Activated CD8-positive, alpha-beta memory T cell treated with anti-CD3 and anti-CD28 coated beads for 36 hours (primary cell): ENCODE measurements around the gene ZNF467. TPM values are rescaled to one million over a fixed set of nuclear protein-coding genes. Genes with fewer than 3 reads are reported as not detected.

Experiments used
- CTCF ChIA-PET: fragments of 350-600 bp; sonication (Branson Sonifier 250); formaldehyde crosslinking; loops from one replicate; lab custom pipeline; 2021; ENCODE audit warnings: antibody characterized with exemption; lab: Charles Lee
- POLR2A ChIA-PET: fragments of 350-600 bp; sonication (Branson Sonifier 250); formaldehyde crosslinking; loops from one replicate; lab custom pipeline; 2021; ENCODE audit warnings: antibody characterized with exemption; lab: Charles Lee
- total RNA-seq, 2 experiments: library from RNA; stranded (reverse); gene quantifications; one replicate each; pipeline ENCODE4 v1.2.3, GENCODE V29; 2021

The ZNF467 gene
- total RNA-seq, 2 experiments from 2014 or later = not detected

DNA sequence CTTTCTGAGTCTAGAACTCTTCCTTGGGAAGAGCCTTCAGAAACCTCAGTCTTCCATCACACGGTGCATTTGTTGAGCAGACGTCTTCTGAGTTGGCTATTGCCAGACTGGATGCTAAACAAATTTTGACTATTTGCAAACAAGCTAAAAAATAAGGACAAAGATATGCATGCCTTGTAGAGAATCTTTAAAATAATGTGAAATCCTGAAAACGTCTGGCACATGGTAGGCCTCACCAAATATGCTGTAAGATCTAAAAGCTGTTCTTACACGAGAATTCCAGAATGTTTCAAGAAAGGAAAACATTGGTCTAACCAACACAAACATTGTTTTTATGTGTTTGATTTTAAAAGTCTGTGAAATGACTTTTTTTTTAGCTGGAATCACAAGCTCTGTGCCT is 11.3 kb downstream of the ZNF467 start:
- ChIA-PET CTCF (no interaction called here), POLR2A (no interaction called here)

DNA sequence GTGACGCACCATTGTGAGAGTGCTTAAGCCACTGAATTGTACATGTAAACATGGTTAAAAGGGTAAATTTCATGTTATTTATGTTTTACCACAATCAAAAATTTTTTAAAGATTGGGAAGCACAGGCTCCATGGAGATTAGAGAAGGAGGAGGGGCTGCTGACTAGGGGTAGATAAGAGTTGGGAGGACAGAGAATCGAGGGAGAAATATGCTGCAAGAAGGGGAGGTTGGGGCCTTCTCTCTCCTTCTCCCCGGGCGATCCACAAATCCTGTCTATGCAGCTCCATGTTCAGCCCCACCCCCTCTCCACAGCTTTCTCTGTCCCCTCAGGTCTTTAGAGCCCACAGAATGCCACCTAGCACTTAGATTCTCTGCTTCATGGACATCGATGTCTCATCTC is 12.1 kb downstream of the ZNF467 start:
- ChIA-PET POLR2A (no interaction called here), CTCF (interaction anchor here (1.6 kb wide), 1 partner anchor 45 kb away, joined by 3 read pairs; no protein-coding TSS in a partner anchor)

DNA sequence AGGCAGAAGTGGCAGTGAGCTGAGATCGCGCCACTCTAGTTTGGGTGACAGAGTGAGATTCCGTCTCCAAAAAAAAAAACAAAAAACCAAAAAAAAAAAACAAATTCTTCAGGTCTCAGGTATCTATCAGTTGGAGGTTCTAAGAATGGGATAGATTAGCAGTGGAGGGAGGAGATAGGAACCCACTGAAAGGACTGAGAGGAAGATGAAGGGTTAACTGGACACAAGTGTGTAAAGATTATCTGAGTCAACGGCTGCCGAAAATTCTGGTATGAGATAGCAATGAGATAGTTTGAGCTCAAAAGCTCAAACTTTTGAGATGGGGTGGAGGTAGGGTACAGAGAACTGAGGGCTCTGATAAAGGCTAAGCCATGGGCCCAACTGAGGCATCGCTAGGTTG is 12.8 kb downstream of the ZNF467 start:
- CTCF ChIA-PET = interaction anchor here (1.6 kb wide), 1 partner anchor 46 kb away, joined by 3 read pairs; no protein-coding TSS in a partner anchor

DNA sequence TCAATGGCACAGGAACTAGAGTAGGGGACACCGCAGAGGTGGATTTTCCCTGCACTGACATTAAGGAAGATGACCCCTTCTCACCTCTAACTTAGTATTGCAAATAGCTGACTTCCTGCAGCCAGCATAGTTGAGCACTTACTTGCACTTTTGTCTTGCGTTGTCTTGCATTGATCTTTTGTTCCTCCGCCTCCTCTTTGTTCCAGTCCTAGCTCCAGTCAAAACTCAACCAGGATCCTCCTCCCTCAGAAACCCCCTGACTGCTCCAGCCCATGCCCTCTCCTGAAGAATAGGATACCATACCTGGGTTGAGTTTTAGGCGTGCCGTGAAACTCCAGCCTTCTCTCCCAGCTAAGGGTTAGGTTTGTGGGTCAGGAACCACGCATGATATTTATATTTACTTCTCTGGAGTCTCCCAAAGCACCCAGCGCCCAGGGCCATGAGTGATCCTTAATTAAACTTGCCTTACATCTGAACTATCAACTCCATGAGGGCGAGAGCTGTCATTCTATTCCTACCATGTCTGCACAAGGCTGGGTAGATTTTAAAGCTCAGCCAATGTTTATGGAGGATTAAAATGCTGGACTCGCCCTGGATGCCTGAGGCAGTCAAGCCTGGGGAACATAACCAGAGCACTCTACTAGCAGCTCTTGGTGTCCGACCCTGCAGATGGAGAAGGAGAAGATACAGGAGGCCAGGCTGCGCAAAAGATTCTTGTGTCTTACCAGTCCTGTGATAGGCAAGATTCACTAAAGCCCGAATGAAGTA is 14.1 kb downstream of the ZNF467 start:
- CTCF ChIA-PET = interaction anchor here (0.6 to 1.6 kb wide), 2 partner anchors 47 to 1763 kb away, joined by 3 read pairs; no protein-coding TSS in a partner anchor
- POLR2A ChIA-PET = no interaction called here

More for the DNA sequence above, 12.8 kb downstream of the ZNF467 start:
- POLR2A ChIA-PET = no interaction called here

DNA sequence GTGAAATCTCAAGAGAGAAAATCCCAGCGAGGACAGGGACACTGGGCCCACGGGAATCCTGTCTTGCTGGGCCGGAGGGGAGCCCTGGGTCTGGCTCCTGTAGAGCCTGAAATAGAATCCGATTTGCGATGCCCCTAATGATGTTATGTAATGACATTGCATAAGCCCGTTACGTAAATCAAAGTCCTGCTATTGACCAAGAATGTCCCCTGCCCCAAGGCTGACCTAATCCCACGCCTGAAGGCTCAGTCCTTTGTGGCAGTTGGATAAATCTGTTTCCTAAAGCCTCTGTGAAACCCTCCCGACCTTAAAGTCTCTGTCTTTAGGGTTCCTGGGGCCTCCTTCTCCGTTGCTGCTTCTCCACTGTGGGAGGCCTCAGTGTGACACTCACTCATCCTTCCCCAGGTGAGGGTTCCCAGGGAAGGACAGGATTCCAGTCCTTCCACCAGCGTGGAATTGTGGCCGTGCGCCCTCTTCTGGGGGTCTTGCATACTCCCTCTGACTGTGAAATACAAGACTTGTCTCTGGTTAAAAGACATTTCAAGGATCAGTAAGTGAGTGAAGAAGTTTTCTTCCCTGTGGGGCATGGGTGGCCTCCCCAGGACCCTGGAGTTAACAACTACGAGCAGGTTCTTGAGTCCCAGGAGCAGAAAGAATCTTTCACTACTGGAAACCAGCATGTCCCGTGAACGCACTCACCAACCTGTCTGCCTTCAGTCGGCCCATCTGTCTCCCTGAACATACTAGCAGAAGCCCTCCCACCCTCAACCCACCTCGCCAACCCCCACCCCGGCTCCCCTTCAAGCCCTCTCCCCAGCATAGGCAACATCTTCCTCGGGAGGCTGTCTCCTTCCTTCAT is 19.8 kb downstream of the ZNF467 start:
- CTCF ChIA-PET = no interaction called here
- POLR2A ChIA-PET = no interaction called here

DNA sequence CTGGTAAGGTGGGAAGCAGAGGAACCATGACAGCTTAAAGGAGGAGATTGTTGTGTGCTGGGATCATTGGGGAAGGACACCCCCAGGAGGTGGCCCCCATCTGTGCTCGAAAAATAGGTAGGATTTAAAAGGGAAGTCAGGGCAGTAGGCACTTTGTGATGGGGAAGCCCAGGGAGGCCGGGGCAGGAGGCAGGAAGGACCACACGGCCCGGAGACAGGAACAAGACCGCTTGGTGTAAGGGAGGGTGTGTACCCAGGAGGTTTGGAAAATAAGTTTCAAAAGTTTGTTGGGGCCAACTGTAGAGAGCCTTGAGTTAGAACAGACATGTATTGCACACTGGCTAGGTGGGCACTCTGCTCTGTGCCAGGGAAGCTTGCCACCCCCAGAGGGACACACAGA is 20.7 kb downstream of the ZNF467 start:
- POLR2A ChIA-PET = no interaction called here
- CTCF ChIA-PET = no interaction called here

DNA sequence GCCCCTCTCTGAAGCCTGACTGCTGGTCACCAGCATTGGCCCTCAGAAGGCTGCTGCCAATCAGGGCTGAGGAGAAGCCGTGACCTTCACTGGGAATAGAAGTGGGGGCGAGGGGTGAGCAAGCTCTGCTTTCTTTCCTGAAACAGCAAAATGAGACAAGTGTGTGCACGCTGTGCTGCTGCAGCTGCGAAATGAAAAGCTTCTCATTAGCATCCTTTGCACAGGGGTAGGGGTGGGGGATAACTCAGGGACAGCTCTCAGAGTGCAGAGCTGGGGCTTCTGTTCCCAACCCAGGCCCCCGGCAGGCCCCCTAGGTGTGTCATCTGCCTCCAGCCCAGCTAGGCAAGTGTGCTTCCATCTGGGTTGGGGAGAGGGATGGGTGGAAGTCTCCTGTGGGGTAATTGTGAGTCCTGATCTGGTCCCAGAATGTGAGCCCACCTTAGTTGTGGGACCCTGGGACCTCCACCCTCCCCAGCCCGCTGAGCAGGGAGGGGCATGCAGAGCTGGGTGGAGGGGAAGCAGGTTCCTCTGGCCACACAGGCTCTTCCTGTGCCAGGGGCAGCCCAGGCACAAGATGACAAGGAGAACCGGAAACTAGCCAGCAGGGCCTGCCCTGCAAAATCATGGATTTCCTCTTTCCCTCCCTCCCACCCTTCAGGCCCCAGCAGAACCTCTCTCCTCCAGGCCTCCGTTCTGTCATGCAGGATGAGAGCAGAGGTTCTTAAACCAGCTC is 22.2 kb downstream of the ZNF467 start:
- CTCF ChIA-PET = interaction anchor here (0.6 to 1.8 kb wide), 4 partner anchors 9 to 1158 kb away, joined by 3 to 6 read pairs (median 4); no protein-coding TSS in a partner anchor
- POLR2A ChIA-PET = no interaction called here

DNA sequence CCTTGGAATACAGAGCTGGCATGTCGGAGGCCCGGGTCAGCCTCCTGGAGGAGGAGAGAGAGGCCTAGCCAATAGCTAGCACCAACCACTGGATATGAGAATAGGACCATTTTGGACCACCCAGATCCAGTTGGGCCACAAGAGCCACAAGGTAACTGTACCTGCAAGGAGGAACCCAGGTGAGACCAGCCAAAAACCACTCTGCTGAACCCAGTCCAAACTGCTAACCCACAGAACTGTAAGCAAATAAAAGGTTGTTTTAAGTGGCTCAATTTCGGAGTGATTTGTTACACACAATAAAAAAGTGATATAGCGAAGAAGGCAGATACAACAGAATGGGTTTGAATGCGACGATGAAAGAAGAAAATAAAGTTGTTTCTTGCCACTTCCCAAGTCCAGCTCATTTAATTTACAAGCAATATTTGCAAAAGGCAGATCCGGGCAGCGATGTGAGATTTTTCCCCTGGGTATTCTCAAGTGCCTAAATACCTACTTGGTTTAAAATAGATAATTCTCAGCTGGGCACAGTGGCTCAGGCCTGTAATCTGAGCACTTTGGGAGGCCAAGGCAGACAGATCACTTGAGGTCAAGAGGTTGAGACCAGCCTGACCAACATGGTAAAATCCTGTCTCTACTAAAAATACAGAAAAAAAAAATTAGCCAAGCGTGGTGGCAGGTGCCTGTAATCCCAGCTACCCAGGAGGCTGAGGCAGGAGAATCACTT is 23.1 kb downstream of the ZNF467 start:
- ChIA-PET POLR2A (no interaction called here), CTCF (interaction anchor here (0.9 to 1.8 kb wide), 2 partner anchors 8 to 87 kb away, joined by 5 to 6 read pairs; no protein-coding TSS in a partner anchor)

DNA sequence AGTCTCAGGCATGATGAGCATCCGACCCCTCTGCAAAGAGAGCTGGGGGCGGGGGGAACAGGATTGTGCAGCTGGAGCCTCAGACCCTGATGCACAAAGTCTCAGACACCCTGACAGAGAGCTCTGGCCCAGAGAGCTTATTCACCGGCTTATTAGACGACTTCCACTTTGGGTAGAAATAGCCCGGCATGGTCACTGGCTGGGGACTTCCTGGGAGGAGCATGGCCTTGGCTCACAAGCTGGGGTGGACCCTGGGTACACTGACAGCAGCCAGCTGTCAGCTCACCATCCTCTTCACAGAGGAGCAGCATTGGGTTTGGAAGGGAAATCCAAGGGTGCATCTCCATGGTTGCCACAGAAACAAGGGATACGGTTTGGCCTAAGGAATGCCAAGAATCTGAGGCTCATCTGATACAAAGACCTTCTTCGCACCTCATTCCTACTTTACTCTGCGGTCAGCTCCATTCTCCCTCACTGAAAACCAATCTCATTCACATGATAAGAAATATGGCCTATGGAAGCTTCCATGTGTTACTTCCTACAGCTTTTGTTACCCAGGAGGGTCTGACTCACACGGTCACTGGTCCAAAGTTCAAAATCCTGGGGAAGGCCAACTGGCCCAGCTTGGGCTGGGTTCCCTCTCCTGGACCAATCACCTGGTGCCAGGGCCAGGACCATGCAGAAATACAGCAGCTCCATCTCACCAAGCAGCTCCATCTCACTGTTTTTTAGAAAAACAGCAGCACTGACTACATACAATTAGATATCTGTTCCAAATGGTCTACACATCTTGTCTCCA is 25.1 kb downstream of the ZNF467 start:
- ChIA-PET POLR2A (no interaction called here), CTCF (interaction anchor here (2.9 kb wide), 1 partner anchor 86 kb away, joined by 10 read pairs; no protein-coding TSS in a partner anchor)

DNA sequence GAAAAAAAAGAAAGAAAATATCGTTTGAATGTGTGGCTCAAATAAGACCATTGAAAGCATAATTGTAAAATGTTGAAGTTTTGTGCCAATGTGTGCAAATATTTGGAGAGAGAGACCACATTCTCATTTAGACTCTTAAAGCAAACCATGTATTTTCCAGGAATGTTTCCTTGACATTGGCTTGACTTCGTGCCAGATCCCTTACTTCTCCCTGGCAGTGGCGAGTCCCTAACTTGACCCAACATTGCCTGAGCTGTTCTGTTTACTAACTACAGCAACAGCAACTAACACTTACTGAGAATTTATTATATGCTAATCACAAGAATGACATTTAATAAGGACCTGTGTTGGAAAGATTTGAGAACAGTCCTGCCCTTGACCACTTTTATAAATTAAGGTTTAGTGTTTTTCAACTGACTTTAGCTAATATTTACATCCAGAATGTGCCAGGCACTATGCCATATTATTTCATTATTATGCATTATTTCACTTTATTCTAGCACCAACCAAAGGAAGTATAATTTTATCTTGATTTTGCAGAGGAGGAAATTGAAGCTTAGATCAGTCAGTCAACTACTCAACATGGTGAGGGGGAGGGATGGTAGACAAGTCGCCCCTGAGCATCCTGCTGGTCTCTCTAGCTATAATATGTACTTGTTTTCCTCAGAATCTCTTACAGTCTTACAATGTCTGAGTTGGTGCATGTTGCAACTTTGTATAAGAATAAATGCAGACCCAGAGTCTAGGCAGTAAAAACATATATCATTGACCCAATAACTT is 29.7 kb downstream of the ZNF467 start:
- ChIA-PET POLR2A (no interaction called here), CTCF (interaction anchor here (0.6 to 1.3 kb wide), 3 partner anchors 81 to 651 kb away, joined by 3 to 7 read pairs (median 5); no protein-coding TSS in a partner anchor)

DNA sequence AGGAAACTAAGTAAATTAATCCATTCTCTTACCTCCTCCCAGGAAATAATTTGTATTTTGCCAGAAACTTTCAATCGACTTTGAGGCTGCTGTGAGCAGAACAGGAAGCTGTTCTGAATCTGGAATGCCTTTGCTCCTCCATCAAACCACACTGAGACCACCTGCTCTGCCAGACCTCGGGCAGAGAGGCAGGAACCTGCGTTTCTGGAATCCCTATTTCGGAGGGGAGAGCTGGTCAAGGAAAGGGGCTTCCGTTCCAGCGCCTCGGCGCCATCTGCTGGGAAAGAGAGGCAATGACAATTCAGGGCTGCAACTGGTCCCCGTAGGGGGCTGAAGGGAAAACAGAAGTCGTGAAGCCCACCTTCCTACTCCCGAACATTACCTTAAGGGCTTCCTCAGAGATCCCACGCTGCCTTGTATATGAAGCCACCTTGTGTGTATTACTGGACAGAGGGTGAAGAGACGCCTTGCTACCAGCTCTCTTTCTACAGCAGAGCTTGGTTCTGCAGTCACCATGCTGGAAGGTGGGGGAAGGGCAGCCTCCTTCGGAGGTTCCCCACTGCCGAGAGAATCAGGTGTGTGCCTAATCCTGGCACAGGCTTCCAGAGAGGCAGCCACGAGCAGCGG is 31.2 kb downstream of the ZNF467 start:
- CTCF ChIA-PET = interaction anchor here (0.5 to 3.9 kb wide), 13 partner anchors 8 to 451 kb away, joined by 3 to 32 read pairs (median 3); no protein-coding TSS in a partner anchor
- POLR2A ChIA-PET = no interaction called here

DNA sequence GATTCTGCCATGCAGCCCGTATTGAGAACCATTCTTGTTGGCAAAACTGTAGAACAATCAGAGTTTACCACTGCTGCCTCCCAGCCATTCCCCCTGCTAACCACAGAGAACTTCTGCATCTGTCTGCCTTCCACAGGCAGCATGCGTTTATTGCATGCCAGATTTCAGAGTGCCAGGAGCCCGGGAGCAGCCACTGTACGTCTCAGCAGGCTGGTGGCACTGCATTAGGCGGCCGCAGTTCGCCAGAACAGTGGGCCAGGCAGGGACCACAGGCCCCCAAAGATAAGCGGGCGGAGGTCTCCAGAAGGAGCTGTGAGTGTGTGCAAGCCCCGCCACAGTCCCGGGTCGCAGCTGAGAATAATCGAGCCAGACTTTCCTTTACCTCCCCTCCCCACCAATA is 31.8 kb downstream of the ZNF467 start:
- POLR2A ChIA-PET = no interaction called here
- CTCF ChIA-PET = interaction anchor here (0.9 to 3.9 kb wide), 11 partner anchors 8 to 451 kb away, joined by 3 to 32 read pairs (median 4); no protein-coding TSS in a partner anchor

DNA sequence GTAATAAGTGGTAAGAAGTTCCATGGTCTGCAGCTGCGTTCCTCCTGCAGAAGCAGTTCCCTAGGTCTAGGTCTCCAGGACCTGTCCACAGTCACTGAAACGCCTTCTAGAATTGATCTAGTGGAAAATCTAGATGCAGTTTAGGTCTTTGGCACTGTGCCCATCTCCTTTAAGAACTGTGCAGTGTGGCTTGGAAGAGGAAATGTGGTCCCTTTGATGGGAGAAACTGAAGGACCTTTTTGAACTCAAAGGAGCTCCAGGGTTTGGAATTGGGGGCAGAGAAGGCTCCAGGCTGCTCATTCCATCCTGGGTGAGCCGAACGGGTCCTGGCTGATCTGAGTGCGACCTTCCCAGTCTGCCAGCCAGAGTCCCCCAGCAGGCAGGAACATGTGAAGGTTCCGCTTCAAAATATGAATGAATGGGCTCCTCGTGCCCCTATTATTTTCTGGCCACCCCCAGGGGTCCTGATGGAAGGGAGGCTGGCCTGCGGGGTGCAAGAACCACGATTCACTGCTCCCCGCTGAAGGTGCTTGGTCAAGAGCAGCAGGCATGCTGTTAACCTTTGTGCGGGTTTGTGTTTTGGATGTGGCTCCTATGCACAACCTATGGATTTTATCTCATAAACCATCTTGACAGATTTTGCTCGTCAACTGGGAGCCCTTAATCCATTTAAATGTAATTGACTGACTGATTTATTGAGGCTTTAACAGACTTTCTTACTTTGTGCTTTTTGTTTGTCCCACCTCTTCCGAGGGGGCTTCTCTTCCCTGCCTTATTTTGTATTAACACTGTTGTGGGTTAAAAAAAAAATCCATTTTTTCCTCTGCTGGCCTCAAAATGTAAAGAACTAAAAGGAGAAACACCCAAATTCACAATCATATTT is 36.7 kb downstream of the ZNF467 start:
- POLR2A ChIA-PET = no interaction called here
- CTCF ChIA-PET = no interaction called here

DNA sequence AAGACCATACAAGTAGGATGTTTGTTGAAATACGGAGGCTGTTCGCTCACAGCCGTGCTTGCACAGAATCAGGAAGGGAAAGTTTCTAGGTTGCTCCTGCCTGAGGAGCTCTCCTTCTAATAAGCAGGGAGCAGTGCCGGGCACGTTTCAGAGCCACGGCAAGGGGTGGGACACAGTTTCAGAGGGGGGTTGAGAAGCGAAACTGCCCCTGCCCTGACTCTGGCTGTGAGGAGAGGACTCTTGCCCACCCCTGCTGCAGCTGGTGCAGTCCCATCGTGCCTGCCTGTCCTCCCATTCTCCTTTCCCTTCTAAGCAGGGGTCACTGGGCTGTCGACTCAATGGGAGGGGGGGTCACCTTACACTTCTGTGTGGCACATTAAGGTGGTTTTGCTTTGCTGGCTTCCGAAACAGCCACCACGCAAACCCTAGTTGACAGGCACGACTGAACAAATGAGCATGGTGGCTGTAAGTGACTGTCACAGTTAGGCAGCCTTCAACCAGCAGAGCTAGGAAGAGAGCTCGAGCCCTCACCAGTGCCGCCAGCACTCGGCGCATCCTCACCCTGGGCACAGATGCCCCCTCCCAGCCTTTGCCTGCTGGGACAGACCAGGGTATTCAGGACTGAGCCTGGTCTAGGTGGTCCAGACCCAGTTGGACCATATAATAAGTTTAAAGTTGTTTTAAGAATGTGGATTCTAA is 37.5 kb downstream of the ZNF467 start:
- POLR2A ChIA-PET = no interaction called here
- CTCF ChIA-PET = no interaction called here

DNA sequence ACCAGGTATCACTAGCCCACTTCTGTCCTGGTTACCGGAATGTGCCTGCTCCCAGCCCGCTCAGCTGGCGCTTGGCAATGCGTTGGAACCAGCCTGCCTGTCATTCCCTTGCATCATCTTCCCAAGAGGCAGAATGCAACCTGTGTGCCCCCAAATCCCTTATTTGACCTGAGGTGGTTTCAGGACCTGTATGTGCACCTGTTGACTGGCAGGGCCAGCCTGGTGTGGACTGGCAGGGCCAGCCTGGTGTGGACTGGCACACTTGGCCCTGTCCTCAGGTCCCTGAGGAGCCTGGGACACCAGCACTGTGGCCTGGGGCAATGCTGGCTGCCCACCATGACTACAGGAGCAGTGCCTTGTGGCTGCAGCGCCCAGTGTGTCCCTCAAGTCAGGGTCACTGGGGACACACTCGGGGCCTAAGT is 38.2 kb downstream of the ZNF467 start:
- ChIA-PET CTCF (no interaction called here), POLR2A (no interaction called here)
